ENCODE data around the gene CCDC180.
"Not testable (repeated sequence)": the region's sequence is repeated elsewhere in the genome, so short reads cannot be mapped to it uniquely, and the experiment has no call there.

CCDC180 gene

DNA sequence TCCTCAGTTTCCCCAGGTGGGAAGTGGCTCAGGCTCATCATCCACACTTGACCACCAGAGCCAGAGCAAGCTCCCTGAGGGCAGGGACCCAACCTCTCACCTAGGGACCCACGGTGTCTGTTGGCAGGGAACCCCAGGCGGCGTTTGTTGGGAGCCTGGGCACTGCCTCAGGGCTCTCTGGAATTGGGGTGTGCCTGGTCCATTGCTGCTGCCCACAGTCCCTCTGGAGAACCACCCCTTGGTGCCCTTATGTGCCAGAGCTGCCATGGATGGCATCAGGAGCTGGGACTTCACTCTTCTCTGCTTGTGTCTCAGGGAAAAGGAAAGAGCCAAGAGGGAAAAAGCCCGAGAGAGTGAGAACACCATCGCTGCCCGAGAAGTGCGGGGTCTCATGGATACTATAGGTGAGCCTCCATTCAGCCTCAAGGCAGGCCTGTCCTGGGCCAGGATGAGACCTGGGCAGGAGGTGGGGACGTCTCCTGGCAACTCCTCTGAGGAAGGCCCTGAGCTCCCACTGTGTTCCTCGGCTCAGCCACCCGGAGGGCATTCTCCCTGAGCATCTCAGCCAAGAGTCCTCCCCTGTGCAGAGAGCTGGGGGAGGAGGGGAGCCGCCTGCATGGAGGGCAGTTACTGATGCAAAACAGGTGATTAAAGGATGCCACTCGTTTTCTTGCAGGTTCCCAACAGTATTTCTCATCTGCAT, 4.5 kb downstream of the CCDC180 start:
- no peak for DNase-seq

DNA sequence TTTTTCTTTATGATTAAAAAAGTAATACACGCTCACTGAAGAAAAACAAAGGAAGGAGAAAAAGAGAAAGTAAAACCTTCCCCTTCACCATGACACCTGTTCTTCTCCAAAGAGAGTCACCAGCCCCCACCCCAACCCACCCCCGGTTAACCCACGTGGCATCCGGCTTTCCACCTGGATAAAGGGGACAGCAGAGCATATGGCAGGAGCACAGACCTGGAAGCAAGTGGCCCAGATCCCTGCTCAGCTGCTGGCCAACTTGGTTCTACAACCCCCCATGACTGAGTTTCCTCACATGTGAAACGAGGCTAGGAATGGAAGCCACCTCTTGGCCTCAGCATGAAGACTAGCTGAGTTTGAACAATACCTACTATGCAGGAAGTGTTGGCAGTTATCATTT, 5.1 kb downstream of the CCDC180 start:
- no peak for DNase-seq

DNA sequence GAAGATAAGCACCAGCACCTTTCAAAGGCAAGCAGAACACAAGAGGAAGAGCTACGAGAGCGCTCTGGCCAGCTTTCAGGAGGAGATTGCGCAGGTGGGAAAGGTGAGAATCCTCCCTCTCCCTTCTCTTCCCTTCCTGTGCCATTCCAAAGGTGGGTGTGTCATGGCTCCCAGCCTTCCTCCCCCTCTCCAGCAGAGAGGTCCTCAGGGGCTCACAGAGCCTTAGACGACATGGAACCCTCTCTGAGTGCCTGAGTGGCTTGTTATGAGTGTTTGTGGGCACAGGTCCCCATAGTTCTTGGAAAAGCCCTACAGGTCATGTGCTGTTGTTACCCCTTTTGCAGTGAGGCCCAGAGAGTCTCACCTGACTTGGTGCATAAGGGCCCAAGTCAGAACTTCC, 5.8 kb downstream of the CCDC180 start:
- DNase-seq, result no peak

DNA sequence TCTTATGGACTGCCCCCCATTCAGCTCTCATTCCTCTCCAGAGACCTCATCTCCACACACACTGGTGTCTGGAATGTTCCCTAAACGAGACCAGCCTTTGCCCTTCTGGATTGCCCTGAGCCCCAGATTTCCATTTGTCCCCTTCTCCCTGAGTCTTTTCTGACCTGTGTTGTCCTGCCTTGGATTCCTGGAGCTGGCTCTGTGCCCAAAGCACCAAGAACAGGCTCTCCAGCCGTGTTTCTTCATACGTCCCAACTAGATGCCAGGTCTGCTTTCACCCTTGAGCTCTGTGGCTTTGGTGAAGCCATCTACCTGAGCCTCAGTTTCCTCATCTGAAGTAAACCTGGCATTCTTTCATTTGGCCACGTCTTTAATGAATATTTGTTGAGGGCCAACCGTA, 6.3 kb downstream of the CCDC180 start:
- DNase-seq, result no peak

DNA sequence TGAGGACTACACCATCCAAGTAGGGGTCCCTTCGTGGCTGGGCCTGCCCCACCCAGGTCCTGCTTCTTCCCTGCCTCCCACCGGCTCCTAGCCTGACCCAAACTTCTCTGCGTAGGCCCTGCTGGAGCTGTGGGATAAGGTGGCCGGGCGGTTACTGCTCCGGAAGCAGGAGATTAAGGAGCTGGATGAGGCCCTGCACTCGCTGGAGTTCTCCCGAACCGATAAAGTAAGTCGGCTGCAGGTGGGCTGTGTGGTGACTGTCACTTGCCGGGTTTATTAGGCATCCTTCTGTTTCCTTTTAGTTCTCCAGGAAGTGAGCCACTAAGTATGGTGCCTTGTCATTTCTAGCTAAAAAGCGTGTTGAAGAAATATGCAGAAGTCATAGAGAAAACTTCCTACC, 7.0 kb downstream of the CCDC180 start:
- no peak for DNase-seq

DNA sequence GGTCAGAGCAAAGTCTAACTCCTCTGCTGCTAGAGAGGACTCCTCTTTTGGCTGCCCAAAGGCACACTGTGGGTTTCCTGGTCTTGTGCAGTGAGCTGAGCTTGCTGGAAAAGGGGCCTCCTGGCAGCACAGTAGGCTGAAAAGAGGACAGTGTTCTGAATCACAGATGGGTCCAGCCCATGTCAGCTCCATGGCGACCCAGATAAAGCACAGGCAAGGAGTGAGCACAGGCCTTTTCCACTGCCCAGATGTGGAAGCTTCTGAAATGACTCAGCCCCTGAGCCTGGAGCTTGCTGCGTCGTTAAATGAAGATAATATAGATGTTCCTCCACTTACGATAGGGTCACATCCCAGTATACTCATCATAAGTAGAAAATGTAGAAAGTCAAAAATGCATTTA, 8.1 kb downstream of the CCDC180 start:
- DNase-seq, result no peak

DNA sequence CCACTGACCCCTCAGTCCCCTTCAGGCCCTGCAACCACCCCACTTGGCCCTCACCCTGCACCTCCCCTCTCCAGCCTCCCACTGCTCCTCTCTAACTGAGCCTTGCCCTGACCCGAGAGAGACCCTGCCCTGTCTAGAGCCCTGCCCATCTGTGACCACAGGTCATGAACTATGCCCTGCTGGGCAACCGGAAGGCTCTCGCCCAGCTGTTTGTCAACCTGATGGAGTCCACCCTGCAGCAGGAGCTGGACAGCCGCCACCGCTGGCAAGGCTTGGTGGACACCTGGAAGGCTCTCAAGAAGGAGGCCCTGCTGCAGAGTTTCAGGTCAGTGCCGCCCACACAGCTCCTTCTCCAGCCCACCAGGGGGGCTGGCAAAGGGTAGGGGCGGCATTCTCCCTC, 9.4 kb downstream of the CCDC180 start:
- DNase-seq, result no peak

DNA sequence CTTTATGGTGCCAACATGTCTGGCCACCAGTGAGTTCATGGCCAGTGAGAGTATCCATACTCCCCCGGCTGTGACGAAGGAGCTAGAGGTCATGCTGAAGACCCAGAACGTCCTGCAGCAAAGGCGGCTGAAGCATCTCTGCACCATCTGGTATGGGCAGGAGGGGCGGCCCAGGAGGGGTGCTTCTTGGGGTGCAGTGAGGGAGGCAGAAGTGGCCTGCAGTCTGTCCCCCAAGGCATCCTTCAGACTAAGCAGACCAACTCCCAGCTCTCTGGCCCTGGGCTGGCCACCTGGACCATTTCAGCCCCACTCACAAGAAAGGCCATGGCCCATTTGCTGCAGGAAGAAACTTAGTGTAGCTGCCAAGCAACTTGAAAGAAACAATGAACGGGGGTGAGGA, 11.0 kb downstream of the CCDC180 start:
- no peak for DNase-seq

DNA sequence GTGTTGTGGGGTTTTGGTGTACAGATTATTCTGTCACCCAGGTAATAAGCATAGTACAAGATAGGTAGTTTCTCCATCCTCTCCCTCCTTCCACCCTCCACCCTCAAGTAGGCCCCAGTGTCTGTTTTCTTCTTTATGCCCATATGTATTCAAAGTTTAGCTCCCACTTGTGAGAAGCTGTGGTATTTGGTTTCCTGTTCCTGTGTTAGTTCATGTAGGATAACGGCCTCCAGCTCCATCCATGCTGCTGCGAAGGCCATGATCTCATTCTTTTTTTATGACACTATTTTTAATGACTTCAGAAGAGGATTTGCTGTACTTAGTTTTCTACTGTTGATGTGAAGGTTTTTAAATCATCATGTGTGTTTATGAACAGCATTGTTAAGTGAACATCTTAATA, 11.9 kb downstream of the CCDC180 start:
- DNase-seq, result no peak

DNA sequence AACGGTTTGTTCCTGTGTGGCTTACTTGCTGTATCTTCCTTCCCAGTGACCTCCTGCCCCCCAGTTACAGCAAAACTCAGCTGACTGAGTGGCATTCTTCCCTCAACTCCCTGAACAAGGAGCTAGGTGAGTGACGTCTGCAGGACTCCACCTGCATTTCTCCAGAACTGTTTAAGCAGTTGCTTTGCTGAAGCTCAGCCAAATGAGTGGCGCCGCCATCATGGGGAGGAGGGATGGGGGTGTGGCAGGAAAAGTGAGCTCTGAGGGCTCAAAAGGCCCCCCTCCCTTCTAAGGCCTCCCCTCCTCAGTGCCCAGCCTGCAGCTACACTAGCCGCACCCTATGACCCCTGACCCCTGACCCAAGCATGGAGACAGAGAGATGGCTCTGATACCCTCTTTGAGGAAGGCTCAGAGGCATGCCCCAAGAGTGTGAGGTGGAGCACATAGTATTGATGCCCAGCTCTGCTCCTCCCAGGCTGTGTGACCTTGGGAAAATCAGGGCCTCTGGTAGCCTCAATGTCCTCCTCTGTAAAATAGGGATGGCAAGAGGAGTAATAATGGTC, 12.7 kb downstream of the CCDC180 start:
- DNase-seq, result no peak

DNA sequence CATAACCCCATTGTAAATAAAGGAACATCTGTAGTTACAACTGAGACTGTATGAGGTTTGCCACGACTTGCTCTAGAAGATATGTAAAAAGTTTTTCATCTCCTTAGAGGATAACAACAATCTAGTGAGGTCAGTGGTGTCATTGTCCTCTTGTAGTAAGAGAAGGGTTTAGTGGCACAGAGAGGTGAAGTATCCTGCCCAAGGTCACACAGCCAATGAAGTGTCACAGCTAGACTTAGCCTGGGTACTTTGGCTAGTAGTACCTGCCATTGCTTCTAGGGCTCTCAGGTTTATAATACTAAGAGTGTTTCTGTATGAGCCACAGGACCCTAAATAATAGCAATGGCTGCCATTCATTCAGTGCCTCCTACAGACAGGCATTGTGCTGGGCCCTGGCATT, 13.8 kb downstream of the CCDC180 start:
- no peak for DNase-seq

DNA sequence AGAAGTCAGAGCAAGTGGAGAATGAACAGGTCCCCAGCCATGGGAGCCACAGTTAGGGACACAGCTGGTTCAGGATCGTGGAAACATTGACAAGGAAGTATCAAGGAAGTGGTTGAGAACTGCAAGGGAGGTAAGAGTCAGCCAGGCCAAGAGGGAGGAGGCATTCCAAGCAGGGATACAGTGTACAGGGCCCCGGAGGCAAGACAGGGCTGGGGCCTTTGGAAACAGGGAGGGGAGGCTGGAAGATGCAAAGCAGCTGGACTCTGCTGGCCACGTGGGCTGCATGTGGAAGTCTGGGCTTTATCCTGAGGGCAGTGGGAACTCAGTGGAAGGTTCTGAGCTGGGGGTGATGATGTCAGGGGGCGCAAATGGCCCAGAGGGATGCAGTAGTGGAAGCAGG, 14.2 kb downstream of the CCDC180 start:
- no peak for DNase-seq

DNA sequence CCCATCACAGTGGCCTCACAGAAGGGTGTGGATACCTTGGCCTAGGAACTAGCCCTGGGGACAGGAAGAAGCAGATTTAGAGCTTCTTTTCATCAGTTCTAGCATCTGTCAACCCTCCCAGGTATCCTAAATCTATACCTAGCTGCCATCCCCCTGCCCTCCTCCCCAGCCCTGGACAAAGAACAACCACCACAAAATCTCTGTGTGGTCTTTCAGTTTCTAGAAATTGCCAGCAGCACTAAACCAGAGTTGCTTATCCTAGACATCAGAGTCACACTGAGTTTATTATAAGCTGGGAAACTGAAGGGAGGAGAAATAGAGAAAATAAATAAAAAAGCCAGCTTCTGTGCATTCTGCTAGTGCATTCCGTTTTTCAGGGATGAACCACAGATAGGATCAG, 14.6 kb downstream of the CCDC180 start:
- DNase-seq, result no peak

DNA sequence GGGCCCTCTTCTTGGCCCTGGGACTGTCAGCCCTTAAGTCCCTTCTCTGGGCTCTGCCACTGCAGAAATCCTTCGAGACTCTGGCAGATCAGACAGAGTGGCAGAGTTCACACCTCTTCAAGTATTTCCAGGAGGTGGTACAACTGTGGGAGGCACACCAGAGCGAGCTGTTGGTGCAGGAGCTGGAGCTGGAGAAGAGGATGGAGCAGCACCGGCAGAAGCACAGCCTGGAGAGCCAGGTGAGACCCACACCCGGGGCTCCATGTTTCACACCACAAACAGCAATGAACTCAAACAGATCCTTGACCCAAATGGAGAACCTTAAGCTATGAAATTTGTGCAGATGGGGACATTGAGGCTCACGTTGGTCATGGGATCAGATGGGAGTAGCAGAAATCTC, 17.5 kb downstream of the CCDC180 start:
- DNase-seq, result no peak

DNA sequence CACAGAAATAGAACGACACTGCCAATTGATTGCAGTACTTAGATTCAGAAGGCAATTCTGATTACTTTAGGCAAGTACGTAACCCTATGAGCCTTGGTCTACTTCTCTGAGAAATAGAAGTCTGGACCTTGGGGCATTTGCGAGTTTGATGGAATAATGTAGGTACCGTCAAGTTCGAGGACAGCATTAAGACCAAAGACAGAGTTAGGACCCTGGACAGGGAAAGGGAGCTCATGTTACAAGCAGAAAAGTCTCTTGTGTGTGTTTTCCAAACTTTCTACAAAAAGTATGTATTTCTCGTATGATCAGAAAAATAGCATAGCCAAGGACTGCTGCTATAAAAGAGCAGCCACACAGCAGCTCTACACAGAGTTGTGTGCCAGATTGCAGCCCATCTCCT, 20.1 kb downstream of the CCDC180 start:
- DNase-seq, result no peak

DNA sequence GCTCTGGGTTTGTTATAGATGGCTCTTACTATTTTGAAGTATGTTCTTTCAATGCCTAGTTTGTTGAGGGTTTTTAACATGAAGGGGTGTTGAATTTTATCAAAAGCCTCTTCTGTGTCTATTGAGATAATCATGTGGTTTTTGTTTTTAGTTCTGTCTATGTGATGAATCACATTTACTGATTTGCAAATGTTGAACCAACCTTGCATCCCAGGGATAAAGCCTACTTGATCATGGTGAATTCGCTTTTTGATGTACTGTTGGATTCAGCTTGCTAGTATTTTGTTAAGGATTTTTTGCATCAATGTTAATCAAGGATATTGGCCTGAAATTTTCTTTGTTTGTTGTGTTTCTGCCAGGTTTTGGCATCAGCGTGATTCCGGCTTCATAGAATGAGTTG, 25.5 kb downstream of the CCDC180 start:
- no peak for DNase-seq

DNA sequence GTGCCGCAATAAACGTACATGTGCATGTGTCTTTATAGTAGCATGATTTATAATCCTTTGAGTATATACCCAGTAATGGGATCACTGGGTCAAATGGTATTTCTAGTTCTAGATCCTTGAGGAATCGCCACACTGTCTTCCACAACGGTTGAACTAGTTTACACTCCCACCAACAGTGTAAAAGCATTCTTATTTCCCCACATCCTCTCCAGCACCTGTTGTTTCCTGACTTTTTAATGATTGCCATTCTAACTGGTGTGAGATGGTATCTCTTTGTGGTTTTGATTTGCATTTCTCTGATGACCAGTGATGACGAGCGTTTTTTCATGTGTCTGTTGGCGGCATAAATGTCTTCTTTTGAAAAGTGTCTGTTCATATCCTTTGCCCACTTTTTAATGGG, 28.2 kb downstream of the CCDC180 start:
- DNase-seq, result not testable (repeated sequence)

DNA sequence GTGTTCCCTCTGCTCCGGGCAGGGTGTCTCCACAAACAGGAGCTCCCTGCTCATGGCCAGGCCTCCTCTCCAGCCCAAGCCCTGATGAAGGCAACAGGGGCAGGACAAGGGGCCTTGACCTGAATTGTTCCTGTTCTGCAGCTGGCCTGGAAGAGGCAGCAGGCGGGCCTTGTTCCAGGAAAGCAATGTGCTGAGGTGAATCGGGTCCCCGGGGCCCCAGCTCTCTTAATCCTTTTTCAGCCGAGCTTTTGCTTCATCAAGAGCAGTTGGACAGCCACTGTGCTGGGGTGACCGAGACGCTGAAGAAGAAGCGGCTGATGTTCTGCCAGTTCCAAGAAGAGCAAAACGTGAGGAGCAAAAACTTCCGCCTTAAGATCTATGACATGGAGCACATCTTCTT, 41.4 kb downstream of the CCDC180 start:
- no peak for DNase-seq

DNA sequence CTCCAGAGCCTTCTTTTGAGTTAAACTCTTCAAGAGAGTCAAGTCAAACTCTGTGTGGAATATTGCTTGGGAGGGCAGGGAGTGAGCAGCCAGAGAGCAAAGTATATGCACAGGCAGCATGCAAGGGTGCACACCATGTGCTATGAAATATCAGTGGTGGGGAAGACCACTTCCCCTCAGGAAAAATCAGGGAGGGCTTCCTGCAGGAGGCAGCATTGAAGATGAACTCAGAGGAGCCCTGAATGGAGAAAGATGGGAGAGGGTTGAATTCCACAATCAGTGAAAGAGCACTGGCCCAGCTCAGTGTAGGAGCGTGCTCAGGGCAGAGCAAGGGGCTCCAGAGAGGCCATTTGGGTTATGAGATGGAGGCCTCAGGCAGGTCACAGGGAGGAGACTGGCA, 41.9 kb downstream of the CCDC180 start:
- DNase-seq, result no peak

DNA sequence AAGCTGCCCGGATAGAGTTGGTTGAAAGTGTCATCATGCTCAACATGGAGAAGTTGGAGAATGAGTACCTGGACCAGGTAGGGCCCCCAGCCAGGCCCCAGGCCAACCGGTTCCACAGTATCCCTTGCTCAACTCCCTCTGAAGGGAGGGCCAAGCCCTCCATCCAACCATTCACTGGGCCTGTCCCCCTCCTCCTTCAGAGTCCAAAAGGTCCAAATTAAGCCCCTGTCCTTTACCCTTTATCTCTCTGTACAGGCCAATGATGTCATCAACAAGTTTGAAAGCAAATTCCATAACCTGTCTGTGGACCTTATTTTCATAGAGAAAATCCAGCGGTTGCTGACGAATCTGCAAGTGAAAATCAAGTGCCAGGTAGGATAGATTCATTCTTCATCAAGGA, 47.2 kb downstream of the CCDC180 start:
- no peak for DNase-seq

DNA sequence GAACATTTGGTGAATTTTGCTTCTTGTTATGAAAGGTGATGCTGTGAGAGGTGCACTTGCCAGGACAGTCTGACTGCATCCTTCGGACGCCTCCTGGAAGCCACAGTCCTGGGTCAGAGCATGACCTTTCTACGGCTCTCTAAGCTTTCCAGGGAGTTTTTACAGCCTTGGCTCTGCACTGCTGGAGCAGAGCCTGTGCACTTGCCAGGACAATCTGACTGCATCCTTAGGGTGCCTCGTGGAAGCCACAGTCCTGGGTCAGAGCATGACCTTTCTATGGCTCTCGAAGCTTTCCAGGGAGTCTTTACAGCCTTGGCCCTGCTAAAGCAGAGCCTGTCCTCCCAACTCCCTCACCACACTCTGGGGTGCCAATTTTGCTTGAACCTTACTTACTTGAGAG, 49.6 kb downstream of the CCDC180 start:
- no peak for DNase-seq

Data from hippocampal formation (tissue), 2 donors.